B cell (primary cell): ENCODE measurements around the gene PAM. TPM values are rescaled to one million over a fixed set of nuclear protein-coding genes. Genes with fewer than 3 reads are reported as not detected.

Experiments
- ATAC-seq: fragments of 200-7000 bp; cut with Tn5 transposase; one replicate; pipeline ENCODE4 v1.10.0; 2021; ENCODE audit warnings: low read depth, mild to moderate bottlenecking, moderate number of reproducible peaks, moderate library complexity
- CTCF ChIA-PET: fragments of 350-600 bp; sonication (Branson Sonifier 250); formaldehyde crosslinking; loops from one replicate; lab custom pipeline; 2021; ENCODE audit warnings: antibody characterized with exemption, inconsistent platforms; lab: Charles Lee
- POLR2A ChIA-PET: fragments of 350-600 bp; sonication (Branson Sonifier 250); formaldehyde crosslinking; loops from one replicate; lab custom pipeline; 2021; ENCODE audit warnings: antibody characterized with exemption; lab: Charles Lee
- DNase-seq: peaks from one replicate; pipeline ENCODE4 v3.0.0; 2013
- H2AFZ ChIP-seq: 2 replicates; pipeline ENCODE4 v1.6.1; 2012; ENCODE audit warnings: mild to moderate bottlenecking, low read depth, low read length; ENCODE audit not compliant: insufficient read depth, poor library complexity, severe bottlenecking
- H3K27ac ChIP-seq, 2 donors: 1 replicate in 1 of 2; 2 replicates in 1 of 2; pipeline ENCODE4 v1.5.1; 2012 to 2013; ENCODE audit warnings: low read length in 2 of 2, mild to moderate bottlenecking in 2 of 2, moderate library complexity in 1 of 2
- H3K27me3 ChIP-seq, 4 experiments: fragments of 200-600 bp in 1 of 4; sonication (generic) in 1 of 4; replicated peaks in 1 of 4; 1 replicate in 2 of 4; 2 replicates in 2 of 4; pipeline versions ENCODE4 v1.6.1 to v1.7.0; 2013 to 2016; ENCODE audit warnings: low read length in 3 of 4, mild to moderate bottlenecking in 2 of 4, mixed read lengths in 1 of 4, moderate library complexity in 1 of 4; ENCODE audit not compliant: insufficient read depth in 4 of 4, control insufficient read depth in 3 of 4; ENCODE audit errors: control extremely low read depth in 1 of 4
- H3K36me3 ChIP-seq, 2 experiments: replicated peaks in 1 of 2; 1 replicate in 1 of 2; 2 replicates in 1 of 2; pipeline versions ENCODE4 v1.6.1 to v1.7.1; 2013; ENCODE audit warnings: low read length in 1 of 2; ENCODE audit not compliant: insufficient read depth in 2 of 2, control insufficient read depth in 1 of 2; ENCODE audit errors: control extremely low read depth in 1 of 2, extremely low read depth in 1 of 2
- H3K4me1 ChIP-seq, 2 donors: fragments of 200-600 bp in 1 of 2; sonication (generic) in 1 of 2; 1 replicate in 1 of 2; 2 replicates in 1 of 2; pipeline versions ENCODE4 v1.5.1 to v1.6.1; 2013 to 2017; ENCODE audit warnings: low read length in 2 of 2; ENCODE audit not compliant: control insufficient read depth in 2 of 2, insufficient read depth in 2 of 2
- H3K4me2 ChIP-seq: replicated peaks from 2 replicates; pipeline ENCODE3; 2012; ENCODE audit warnings: mild to moderate bottlenecking, low read depth, low read length; ENCODE audit not compliant: poor library complexity, severe bottlenecking
- H3K4me3 ChIP-seq, 5 experiments: fragments of 200-600 bp in 1 of 5; sonication (generic) in 1 of 5; 1 replicate in 3 of 5; 2 replicates in 2 of 5; pipeline versions ENCODE4 v1.5.1 to v1.7.0; 2011 to 2016; ENCODE audit warnings: low read length in 4 of 5, mild to moderate bottlenecking in 4 of 5, low read depth in 2 of 5, control low read depth in 1 of 5, moderate library complexity in 1 of 5; ENCODE audit not compliant: insufficient read depth in 1 of 5; ENCODE audit errors: control extremely low read depth in 1 of 5, extremely low read depth in 1 of 5
- H3K79me2 ChIP-seq: fragments of 200-600 bp; sonication (generic); one replicate; pipeline ENCODE4 v1.6.0; 2016; ENCODE audit warnings: low read length; ENCODE audit not compliant: control insufficient read depth, insufficient read depth
- H3K9ac ChIP-seq: fragments of 200-600 bp; sonication (generic); 2 replicates; pipeline ENCODE4 v1.6.1; 2017; ENCODE audit warnings: mild to moderate bottlenecking, low read length, moderate library complexity
- H3K9me3 ChIP-seq, 3 donors: one replicate each; pipeline versions ENCODE4 v1.6.1 to v1.7.1; 2013; ENCODE audit warnings: low read length in 2 of 3; ENCODE audit not compliant: control insufficient read depth in 2 of 3, insufficient read depth in 1 of 3; ENCODE audit errors: control extremely low read depth in 1 of 3
- H4K20me1 ChIP-seq: 2 replicates; pipeline ENCODE4 v1.6.0; 2012; ENCODE audit warnings: mild to moderate bottlenecking, low read length; ENCODE audit not compliant: insufficient read depth, control insufficient read depth, poor library complexity, severe bottlenecking
- H3K27ac Mint-ChIP-seq: one replicate; pipeline ENCODE4 v1.8.0; 2021; ENCODE audit warnings: mixed read lengths
- H3K27me3 Mint-ChIP-seq: one replicate; pipeline ENCODE4 v1.8.0; 2021; ENCODE audit warnings: mixed read lengths
- H3K4me1 Mint-ChIP-seq: one replicate; pipeline ENCODE4 v1.8.0; 2021; ENCODE audit warnings: mixed read lengths
- H3K4me3 Mint-ChIP-seq: one replicate; pipeline ENCODE4 v1.8.0; 2021; ENCODE audit warnings: mixed read lengths
- H3K9me3 Mint-ChIP-seq: one replicate; pipeline ENCODE4 v1.8.0; 2022; ENCODE audit warnings: mixed read lengths; ENCODE audit not compliant: insufficient read depth
- CTCF ChIP-seq: fragments of 200-600 bp; IDR thresholded peaks from one replicate; pipeline ENCODE4 v1.8.0; 2022; ENCODE audit warnings: antibody characterized with exemption, mild to moderate bottlenecking
- EZH2 ChIP-seq: IDR thresholded peaks from 2 replicates; pipeline ENCODE4 v1.6.1; 2012; ENCODE audit warnings: borderline replicate concordance, low read depth, mild to moderate bottlenecking, moderate library complexity, low read length; ENCODE audit not compliant: insufficient read depth, poor library complexity, severe bottlenecking
- WGBS: methylation state at CpG from one replicate; pipeline ENCODE4 v1.1.5; 2013; ENCODE audit warnings: missing lambda C conversion rate; ENCODE audit not compliant: insufficient coverage; 5-methylcytosine and 5-hydroxymethylcytosine counted together
- intact Hi-C: fragments of 100-400 bp; cut with micrococcal nuclease; formaldehyde crosslinking; loops from one replicate; pipeline ENCODE4 v1.10.0; 2022
- polyA plus RNA-seq: library from polyadenylated mRNA; depleted of rRNA; stranded (reverse); fragments of >200 nt; gene quantifications from 2 replicates; pipeline ENCODE4 v1.2.3, GENCODE V29; 2012
- total RNA-seq, 2 donors: library from RNA; stranded (reverse); fragments of 120-200 nt in 1 of 2; gene quantifications; 1 replicate in 1 of 2; 2 replicates in 1 of 2; pipeline versions ENCODE4 v1.2.3 to v1.2.4, GENCODE V29; 2013 to 2022

The PAM gene
- total and polyA plus RNA-seq, 2 donors (not counting 1 experiment from before 2014, with no cell fraction given), result 1.00 to 34.8 TPM

GRCh38 chr5:102996011-102996575, 241.0 kb downstream of the PAM start:
- no peaks in the 10 kb centered on the region for H3K27me3 ChIP-seq
- no peak overlapping the region for H3K4me2 ChIP-seq
- H3K4me1 ChIP-seq, result no peaks in the 10 kb centered on the region
- Mint-ChIP-seq H3K27me3 (no peaks in the 10 kb centered on the region), H3K4me3 (no peak overlapping the region), H3K27ac (no peak overlapping the region), H3K9me3 (peaks cover 3% of the 10 kb centered on the region), H3K4me1 (no peaks in the 10 kb centered on the region)
- no peaks in the 10 kb centered on the region for H4K20me1 ChIP-seq
- H3K36me3 ChIP-seq, result no peaks in the 10 kb centered on the region
- H2AFZ ChIP-seq, result no peak overlapping the region
- WGBS, result no CpG with 5 or more reads among the region's 1 CpG
- H3K79me2 ChIP-seq, result no peaks in the 10 kb centered on the region
- TF ChIP-seq EZH2 (no peak), CTCF (no peak)
- ChIA-PET POLR2A (no interaction called here), CTCF (no interaction called here)
- no peak overlapping the region for H3K27ac ChIP-seq
- no peak overlapping the region for H3K4me3 ChIP-seq
- H3K9me3 ChIP-seq, result peaks cover 0 to 3% (median 2%) of the 10 kb centered on the region in 3 donors
- DNase-seq (no peak), ATAC-seq (no peak)
- H3K9ac ChIP-seq, result no peak overlapping the region
- intact Hi-C loops, result no loop called here

GRCh38 chr5:102998224-102998623, 243.1 kb downstream of the PAM start:
- no CpG with 5 or more reads among the region's 2 CpGs for WGBS
- POLR2A ChIA-PET, result no interaction called here
- no peak overlapping the region for H3K4me3 Mint-ChIP-seq

More at GRCh38 chr5:102998224-102998623, 243.1 kb downstream of the PAM start:
- H3K27me3 ChIP-seq, result no peaks in the 10 kb centered on the region
- no peak overlapping the region for H3K4me3 ChIP-seq
- ATAC-seq, result no peak
- DNase-seq, result no peak
- Mint-ChIP-seq H3K27ac (no peak overlapping the region), H3K4me1 (no peaks in the 10 kb centered on the region), H3K9me3 (peaks cover 3% of the 10 kb centered on the region), H3K27me3 (no peaks in the 10 kb centered on the region)
- intact Hi-C loops, result no loop called here
- no peaks in the 10 kb centered on the region for H3K36me3 ChIP-seq
- no peak overlapping the region for H3K27ac ChIP-seq
- TF ChIP-seq EZH2 (no peak), CTCF (no peak)
- no peaks in the 10 kb centered on the region for H4K20me1 ChIP-seq
- H3K79me2 ChIP-seq, result no peaks in the 10 kb centered on the region
- no peak overlapping the region for H2AFZ ChIP-seq
- H3K4me1 ChIP-seq, result no peaks in the 10 kb centered on the region
- peaks cover 0 to 3% (median 2%) of the 10 kb centered on the region in 3 donors for H3K9me3 ChIP-seq
- CTCF ChIA-PET, result no interaction called here
- H3K4me2 ChIP-seq, result no peak overlapping the region
- H3K9ac ChIP-seq, result no peak overlapping the region
